ENCODE results near the gene GYPA. TPM values are rescaled to one million over a fixed set of nuclear protein-coding genes. Genes with fewer than 3 reads are reported as not detected.
"Not testable (repeated sequence)": the region's sequence is repeated elsewhere in the genome, so short reads cannot be mapped to it uniquely, and the experiment has no call there.

The GYPA gene
- total RNA-seq, 1 experiment from 2014 or later: not detected

GRCh38 chr4:144154044-144154443, 13.5 kb upstream of the GYPA start:
- CTCF ChIA-PET: no interaction called here
- Mint-ChIP-seq H3K36me3 (ENCODE audit: insufficient read depth, unreplicated experiment) (no peaks in the 10 kb centered on the region), H3K4me3 (ENCODE audit: unreplicated experiment) (no peak overlapping the region), H3K27ac (ENCODE audit: unreplicated experiment) (no peak overlapping the region), H3K4me1 (ENCODE audit: low read depth, unreplicated experiment) (no peaks in the 10 kb centered on the region), H3K9me3 (ENCODE audit: unreplicated experiment) (no peaks in the 10 kb centered on the region), H3K27me3 (ENCODE audit: insufficient read depth, unreplicated experiment) (no peaks in the 10 kb centered on the region)
- no peaks in the 10 kb centered on the region for H3K4me1 ChIP-seq
- TF ChIP-seq CTCF (IDR thresholded peaks at IDR 0.05; ENCODE audit: insufficient read depth in 1 of 2, low read depth in 1 of 2, low read length in 1 of 2, severe bottlenecking in 1 of 2, unreplicated experiment in 1 of 2): no peak
- POLR2A ChIA-PET: no interaction called here
- intact Hi-C loops (cut with micrococcal nuclease; ENCODE audit: unreplicated experiment): no loop called here
- H3K9me3 ChIP-seq: no peaks in the 10 kb centered on the region
- H3K27me3 ChIP-seq (replicated peaks; ENCODE audit: control insufficient read depth, insufficient read depth, low read length): no peaks in the 10 kb centered on the region
- no peak overlapping the region for H3K4me3 ChIP-seq (ENCODE audit: low read depth, low read length)
- no peak for DNase-seq
- no peaks in the 10 kb centered on the region for H3K36me3 ChIP-seq (ENCODE audit: control insufficient read depth, insufficient read depth, low read length)
- no TSS peak for BruUV-seq (replicated peaks)

GRCh38 chr4:144142690-144143326, 2.3 kb upstream of the GYPA start:
- peaks cover 15% of the 10 kb centered on the region for H3K27me3 Mint-ChIP-seq (ENCODE audit: insufficient read depth, unreplicated experiment)
- H3K36me3 ChIP-seq (ENCODE audit: control insufficient read depth, insufficient read depth, low read length); CTCF ChIA-PET; H3K9me3 Mint-ChIP-seq (ENCODE audit: unreplicated experiment); BruUV-seq (replicated peaks); H3K4me3 ChIP-seq (ENCODE audit: low read depth, low read length); H3K4me1 ChIP-seq; H3K27me3 ChIP-seq (replicated peaks; ENCODE audit: control insufficient read depth, insufficient read depth, low read length); H3K4me3 Mint-ChIP-seq (ENCODE audit: unreplicated experiment); POLR2A ChIA-PET; H3K27ac Mint-ChIP-seq (ENCODE audit: unreplicated experiment); H3K4me1 Mint-ChIP-seq (ENCODE audit: low read depth, unreplicated experiment); H3K9me3 ChIP-seq; H3K36me3 Mint-ChIP-seq (ENCODE audit: insufficient read depth, unreplicated experiment): not testable (repeated sequence)
- TF ChIP-seq CTCF (IDR thresholded peaks at IDR 0.05; ENCODE audit: insufficient read depth in 1 of 2, low read depth in 1 of 2, low read length in 1 of 2, severe bottlenecking in 1 of 2, unreplicated experiment in 1 of 2): peak; percentile 29 to 66
- peak in 1 of 2 experiments; percentile 33 for DNase-seq
- intact Hi-C loops (cut with micrococcal nuclease; ENCODE audit: unreplicated experiment): loop anchor here (1.0 to 2.0 kb wide), 2 partner anchors 369 to 584 kb away; no protein-coding TSS in a partner anchor

GRCh38 chr4:144141493-144141892, 975 bp upstream of the GYPA start:
- POLR2A ChIA-PET: no interaction called here
- DNase-seq: no peak
- no peak for TF ChIP-seq CTCF (IDR thresholded peaks at IDR 0.05; ENCODE audit: insufficient read depth in 1 of 2, low read depth in 1 of 2, low read length in 1 of 2, severe bottlenecking in 1 of 2, unreplicated experiment in 1 of 2)
- Mint-ChIP-seq H3K9me3 (ENCODE audit: unreplicated experiment) (no peaks in the 10 kb centered on the region), H3K27ac (ENCODE audit: unreplicated experiment) (no peak overlapping the region), H3K36me3 (ENCODE audit: insufficient read depth, unreplicated experiment) (no peaks in the 10 kb centered on the region), H3K27me3 (ENCODE audit: insufficient read depth, unreplicated experiment) (peaks cover 12% of the 10 kb centered on the region), H3K4me1 (ENCODE audit: low read depth, unreplicated experiment) (no peaks in the 10 kb centered on the region), H3K4me3 (ENCODE audit: unreplicated experiment) (no peak overlapping the region)
- H3K9me3 ChIP-seq: no peaks in the 10 kb centered on the region
- H3K4me3 ChIP-seq (ENCODE audit: low read depth, low read length): no peak overlapping the region
- no TSS peak for BruUV-seq (replicated peaks)
- no peaks in the 10 kb centered on the region for H3K27me3 ChIP-seq (replicated peaks; ENCODE audit: control insufficient read depth, insufficient read depth, low read length)
- no peaks in the 10 kb centered on the region for H3K36me3 ChIP-seq (ENCODE audit: control insufficient read depth, insufficient read depth, low read length)
- CTCF ChIA-PET: no interaction called here
- intact Hi-C loops (cut with micrococcal nuclease; ENCODE audit: unreplicated experiment): no loop called here
- no peaks in the 10 kb centered on the region for H3K4me1 ChIP-seq

- H3K9me3 Mint-ChIP-seq (ENCODE audit: unreplicated experiment); H3K4me1 Mint-ChIP-seq (ENCODE audit: low read depth, unreplicated experiment); POLR2A ChIA-PET; H3K36me3 ChIP-seq (ENCODE audit: control insufficient read depth, insufficient read depth, low read length); BruUV-seq (replicated peaks); H3K4me1 ChIP-seq; H3K4me3 ChIP-seq (ENCODE audit: low read depth, low read length); CTCF ChIA-PET; DNase-seq; H3K9me3 ChIP-seq; H3K27ac Mint-ChIP-seq (ENCODE audit: unreplicated experiment); H3K4me3 Mint-ChIP-seq (ENCODE audit: unreplicated experiment); H3K36me3 Mint-ChIP-seq (ENCODE audit: insufficient read depth, unreplicated experiment); H3K27me3 ChIP-seq (replicated peaks; ENCODE audit: control insufficient read depth, insufficient read depth, low read length); intact Hi-C loops (cut with micrococcal nuclease; ENCODE audit: unreplicated experiment): not testable (repeated sequence)
- H3K27me3 Mint-ChIP-seq (ENCODE audit: insufficient read depth, unreplicated experiment): peaks cover 11% of the 10 kb centered on the region
Measured at GRCh38 chr4:144139991-144140390, 527 bp downstream of the GYPA start.

GRCh38 chr4:144139547-144139946, 971 bp downstream of the GYPA start:
- H3K9me3 Mint-ChIP-seq (ENCODE audit: unreplicated experiment); H3K4me3 Mint-ChIP-seq (ENCODE audit: unreplicated experiment); H3K36me3 Mint-ChIP-seq (ENCODE audit: insufficient read depth, unreplicated experiment); H3K4me3 ChIP-seq (ENCODE audit: low read depth, low read length); BruUV-seq (replicated peaks); H3K4me1 ChIP-seq; H3K9me3 ChIP-seq; H3K27me3 Mint-ChIP-seq (ENCODE audit: insufficient read depth, unreplicated experiment); DNase-seq; CTCF ChIA-PET; POLR2A ChIA-PET; H3K36me3 ChIP-seq (ENCODE audit: control insufficient read depth, insufficient read depth, low read length); H3K4me1 Mint-ChIP-seq (ENCODE audit: low read depth, unreplicated experiment); H3K27ac Mint-ChIP-seq (ENCODE audit: unreplicated experiment); intact Hi-C loops (cut with micrococcal nuclease; ENCODE audit: unreplicated experiment); H3K27me3 ChIP-seq (replicated peaks; ENCODE audit: control insufficient read depth, insufficient read depth, low read length): not testable (repeated sequence)
